Lung (tissue), 12 donors: Measurements from ENCODE around the gene NHSL1. TPM values are rescaled to one million over a fixed set of nuclear protein-coding genes. Genes with fewer than 3 reads are reported as not detected.

Experiments used
- ATAC-seq: fragments of 200-7000 bp; cut with Tn5 transposase; one replicate; pipeline ENCODE4 v1.9.1; 2020; ENCODE audit warnings: moderate number of reproducible peaks; ENCODE audit not compliant: insufficient read depth, low FRiP score
- DNase-seq, 3 donors: peaks; one replicate each; pipeline ENCODE4 v3.0.0-alpha.2; 2013 to 2017
- H3K27ac ChIP-seq, 2 donors: one replicate each; pipeline ENCODE4 v1.5.1; 2013; ENCODE audit warnings: mild to moderate bottlenecking in 2 of 2, moderate library complexity in 2 of 2, control low read depth in 1 of 2, inconsistent platforms in 1 of 2, low read depth in 1 of 2, low read length in 1 of 2
- H3K27me3 ChIP-seq, 3 donors: one replicate each; pipeline ENCODE4 v1.5.1; 2013; ENCODE audit warnings: low read length in 2 of 3; ENCODE audit not compliant: control insufficient read depth in 3 of 3, insufficient read depth in 3 of 3
- H3K36me3 ChIP-seq, 4 donors: one replicate each; pipeline ENCODE4 v1.5.1; 2013; ENCODE audit warnings: low read length in 4 of 4, mild to moderate bottlenecking in 1 of 4, moderate library complexity in 1 of 4; ENCODE audit not compliant: control insufficient read depth in 4 of 4, insufficient read depth in 4 of 4
- H3K4me1 ChIP-seq, 5 donors: one replicate each; pipeline ENCODE4 v1.5.1; 2013; ENCODE audit warnings: low read length in 5 of 5, mild to moderate bottlenecking in 2 of 5, moderate library complexity in 1 of 5; ENCODE audit not compliant: control insufficient read depth in 5 of 5, insufficient read depth in 5 of 5
- H3K4me3 ChIP-seq: one replicate; pipeline ENCODE4 v1.5.1; 2013; ENCODE audit warnings: mild to moderate bottlenecking, control low read depth, moderate library complexity
- H3K9ac ChIP-seq, 2 donors: one replicate each; pipeline ENCODE4 v1.5.1; 2013; ENCODE audit warnings: low read length in 2 of 2, control low read depth in 1 of 2; ENCODE audit not compliant: insufficient read depth in 1 of 2
- H3K9me3 ChIP-seq, 4 donors: one replicate each; pipeline ENCODE4 v1.5.1; 2013; ENCODE audit warnings: low read length in 3 of 4, mild to moderate bottlenecking in 1 of 4, moderate library complexity in 1 of 4; ENCODE audit not compliant: control insufficient read depth in 4 of 4, insufficient read depth in 3 of 4
- WGBS, 2 donors: extraction: QIAGEN DNeasy Blood & Tissue Kit; methylation state at CpG; one replicate each; pipeline ENCODE4 v1.1.7; 2013; 5-methylcytosine and 5-hydroxymethylcytosine counted together
- polyA plus RNA-seq, 2 donors: library from polyadenylated mRNA; stranded (reverse); fragments of 200-250 nt; gene quantifications; one replicate each; pipeline ENCODE4 v1.2.1, GENCODE V29; 2013
- total RNA-seq, 2 donors: library from RNA; depleted of rRNA in 1 of 2; stranded (reverse); fragments of >200 nt in 1 of 2; gene quantifications; one replicate each; pipeline ENCODE4 v1.2.1, GENCODE V29; 2014 to 2021
- TF ChIP-seq, protein P1 (sequence below): IDR thresholded peaks from 2 replicates; pipeline ENCODE4 v1.5.1; 2012; ENCODE audit warnings: mild to moderate bottlenecking; ENCODE audit errors: control extremely low read depth, extremely low read depth
- donor health status: control.
- donor health status: control.
- donor health status: Bipolar disorder and iron deficiency.
- donor health status: healthy.
- donor health status: DM: yes; HTN: yes; CAD: no.

The NHSL1 gene
- total and polyA plus RNA-seq, 4 donors: 5.2 to 53.7 (median 30.4) TPM

DNA sequence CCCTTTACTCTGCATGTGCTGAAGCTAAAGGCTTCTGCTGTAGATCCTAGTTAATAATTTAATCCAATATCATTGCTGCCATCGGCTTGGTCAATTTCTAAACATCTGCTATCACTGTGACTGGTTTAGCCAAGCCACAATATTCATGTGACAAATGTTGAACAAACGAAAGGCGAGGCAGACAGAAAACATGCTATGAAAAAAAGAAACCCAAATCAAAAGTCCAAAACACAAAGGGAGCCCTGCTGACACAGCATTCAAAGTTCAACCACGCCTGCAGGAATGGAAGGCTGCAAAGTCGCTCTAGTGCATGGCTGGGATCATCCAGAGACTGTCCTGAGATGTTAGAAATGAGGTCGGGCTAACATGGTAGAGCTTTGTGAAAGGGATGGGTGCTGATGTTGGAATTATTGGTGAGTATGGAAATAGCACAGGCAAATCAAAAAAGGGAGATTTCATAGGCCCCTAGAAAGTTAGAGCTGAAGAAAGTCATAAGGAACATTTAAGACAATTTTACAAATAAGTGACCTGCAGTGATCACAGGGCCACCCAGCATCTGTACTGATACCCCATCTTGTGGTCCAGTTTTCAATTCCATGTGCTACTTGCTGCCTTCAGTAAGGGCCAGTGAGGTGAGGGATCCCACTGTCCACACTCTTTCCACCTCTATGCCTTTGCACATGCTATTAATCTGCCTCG is 8.8 kb upstream of the NHSL1 start:
- TF ChIP-seq, protein P1, sequence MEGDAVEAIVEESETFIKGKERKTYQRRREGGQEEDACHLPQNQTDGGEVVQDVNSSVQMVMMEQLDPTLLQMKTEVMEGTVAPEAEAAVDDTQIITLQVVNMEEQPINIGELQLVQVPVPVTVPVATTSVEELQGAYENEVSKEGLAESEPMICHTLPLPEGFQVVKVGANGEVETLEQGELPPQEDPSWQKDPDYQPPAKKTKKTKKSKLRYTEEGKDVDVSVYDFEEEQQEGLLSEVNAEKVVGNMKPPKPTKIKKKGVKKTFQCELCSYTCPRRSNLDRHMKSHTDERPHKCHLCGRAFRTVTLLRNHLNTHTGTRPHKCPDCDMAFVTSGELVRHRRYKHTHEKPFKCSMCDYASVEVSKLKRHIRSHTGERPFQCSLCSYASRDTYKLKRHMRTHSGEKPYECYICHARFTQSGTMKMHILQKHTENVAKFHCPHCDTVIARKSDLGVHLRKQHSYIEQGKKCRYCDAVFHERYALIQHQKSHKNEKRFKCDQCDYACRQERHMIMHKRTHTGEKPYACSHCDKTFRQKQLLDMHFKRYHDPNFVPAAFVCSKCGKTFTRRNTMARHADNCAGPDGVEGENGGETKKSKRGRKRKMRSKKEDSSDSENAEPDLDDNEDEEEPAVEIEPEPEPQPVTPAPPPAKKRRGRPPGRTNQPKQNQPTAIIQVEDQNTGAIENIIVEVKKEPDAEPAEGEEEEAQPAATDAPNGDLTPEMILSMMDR: no peak
- Histone ChIP-seq H3K9ac (no peak overlapping the region), H3K4me3 (no peak overlapping the region), H3K4me1 (peaks cover 0 to 7% (median 2%) of the 10 kb centered on the region in 5 donors), H3K36me3 (peaks cover 0 to 2% (median 0%) of the 10 kb centered on the region in 4 donors), H3K9me3 (no peaks in the 10 kb centered on the region), H3K27ac (no peak overlapping the region), H3K27me3 (no peaks in the 10 kb centered on the region)
- WGBS, 2 donors: 81 to 88% methylated on average over 7 of the region's 7 CpGs
- DNase-seq (no peak), ATAC-seq (no peak)

DNA sequence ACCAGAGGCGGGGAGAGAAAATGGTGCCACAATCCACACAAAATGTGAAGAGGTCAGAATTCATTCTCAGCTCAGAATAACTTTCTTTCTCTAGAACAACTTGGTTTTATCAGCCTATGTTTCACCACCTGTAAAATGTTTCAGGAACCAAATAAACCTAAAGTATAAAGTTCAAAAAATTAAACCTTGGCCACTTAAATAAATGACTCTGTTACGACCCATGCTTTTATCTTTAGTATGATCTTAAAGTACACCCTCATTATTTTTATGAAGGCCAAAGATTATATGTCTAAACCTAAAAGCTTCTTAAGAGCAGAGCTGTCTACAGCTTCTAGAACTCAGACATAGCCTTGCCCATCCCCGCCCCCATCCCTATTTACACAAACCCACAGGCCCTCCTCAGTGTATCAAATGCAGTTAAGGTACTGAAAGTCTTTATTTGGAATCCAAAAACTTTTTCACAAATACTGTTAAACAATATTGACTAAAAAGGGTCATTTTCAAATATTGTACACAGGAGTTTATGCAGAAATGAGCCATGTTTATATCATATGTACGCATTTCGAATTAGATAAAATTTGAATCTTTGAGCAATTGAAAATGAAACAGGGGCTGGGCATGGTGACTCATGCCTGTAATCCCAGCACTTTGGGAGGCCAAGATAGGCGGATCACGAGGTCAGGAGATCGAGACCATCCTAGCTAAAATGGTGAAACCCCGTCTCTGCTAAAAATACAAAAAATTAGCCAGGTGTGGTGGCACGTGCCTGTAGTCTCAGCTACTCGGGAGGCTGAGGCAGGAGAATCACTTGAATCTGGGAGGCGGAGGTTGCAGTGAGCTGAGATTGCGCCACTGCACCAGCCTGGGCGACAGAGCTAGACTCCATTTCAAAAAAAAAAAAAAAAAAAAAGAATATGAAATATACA is 5.7 kb upstream of the NHSL1 start:
- no peak overlapping the region for H3K27ac ChIP-seq
- no peaks in the 10 kb centered on the region for H3K9me3 ChIP-seq
- no peak overlapping the region for H3K4me3 ChIP-seq
- H3K4me1 ChIP-seq: peaks cover 2 to 7% (median 4%) of the 10 kb centered on the region in 5 donors
- no peak overlapping the region for H3K9ac ChIP-seq
- WGBS, 2 donors: 87 to 94% methylated on average over 14 of the region's 14 CpGs
- TF ChIP-seq, protein P1: no peak
- ATAC-seq (no peak), DNase-seq (no peak)
- H3K27me3 ChIP-seq: no peaks in the 10 kb centered on the region
- H3K36me3 ChIP-seq: no peaks in the 10 kb centered on the region

DNA sequence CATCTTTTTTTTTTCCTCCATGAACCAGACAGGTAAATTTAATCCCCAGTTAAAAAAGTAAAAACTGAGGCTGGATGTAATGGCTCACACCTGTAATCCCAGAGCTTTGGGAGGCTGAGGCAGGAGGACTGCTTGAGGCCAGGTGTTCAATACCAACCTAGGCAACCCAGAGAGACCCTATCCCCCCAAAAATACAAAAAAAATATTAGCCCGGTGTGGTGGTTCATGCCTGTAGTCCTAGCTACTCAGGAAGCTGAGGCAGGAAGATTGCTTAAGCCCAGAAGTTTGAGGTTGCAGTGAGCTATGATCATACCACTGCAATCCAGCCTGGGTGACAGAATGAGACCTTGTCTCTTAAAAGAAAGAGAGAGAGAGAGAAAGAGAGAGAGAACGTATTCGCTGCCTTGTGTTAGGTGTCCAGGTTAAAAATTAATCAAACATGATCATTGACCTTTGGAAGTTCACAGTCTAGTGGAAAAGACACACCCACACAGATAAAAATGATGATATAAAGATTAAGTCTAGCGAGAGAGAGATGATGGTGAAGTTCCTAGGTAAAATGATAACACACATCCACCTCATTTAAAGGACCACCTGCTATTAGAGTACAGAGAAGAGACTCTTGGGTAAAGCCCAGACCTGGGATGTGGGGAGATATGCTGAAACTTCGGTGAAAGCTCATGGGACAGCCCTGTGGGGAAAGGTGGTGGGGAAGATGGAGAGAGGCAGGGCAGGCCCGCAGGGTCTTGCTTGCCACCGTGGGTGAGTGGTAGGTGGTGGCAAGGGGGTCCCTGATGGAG is 4.8 kb upstream of the NHSL1 start:
- WGBS, 2 donors: 55 to 71% methylated on average over 7 of the region's 7 CpGs
- H3K27me3 ChIP-seq: no peaks in the 10 kb centered on the region
- no peak for ATAC-seq
- H3K4me1 ChIP-seq: peaks cover 2 to 12% (median 9%) of the 10 kb centered on the region in 5 donors
- TF ChIP-seq, protein P1: no peak
- H3K4me3 ChIP-seq: no peak overlapping the region
- H3K9ac ChIP-seq: no peak overlapping the region
- no peak for DNase-seq
- H3K27ac ChIP-seq: no peak overlapping the region
- no peaks in the 10 kb centered on the region for H3K9me3 ChIP-seq
- no peaks in the 10 kb centered on the region for H3K36me3 ChIP-seq
